ENCODE data around the gene WWP2.
"Not testable (repeated sequence)": the region's sequence is repeated elsewhere in the genome, so short reads cannot be mapped to it uniquely, and the experiment has no call there.

The WWP2 gene

DNA sequence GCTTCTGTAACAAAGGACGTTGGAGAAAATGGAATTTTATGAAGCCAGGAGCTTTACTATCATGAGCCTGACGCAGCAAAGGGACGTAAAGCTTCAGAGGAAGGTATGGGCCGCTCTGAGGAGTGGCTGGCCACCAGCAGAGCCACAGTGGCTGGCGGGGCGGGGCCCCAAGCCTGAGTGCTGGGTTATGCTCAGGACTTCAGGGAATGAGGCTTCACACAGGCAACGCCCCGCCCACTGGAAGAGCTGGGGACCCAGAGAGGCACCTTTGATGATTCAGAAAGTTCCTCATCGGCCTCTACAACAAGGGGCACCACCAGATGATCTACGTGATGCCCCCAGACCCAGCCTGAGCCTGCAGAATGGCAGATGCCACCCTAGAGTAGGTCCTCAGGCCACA is 16.2 kb upstream of the WWP2 start:
- DNase-seq (ENCODE audit: low read depth in 2 of 2): no peak

DNA sequence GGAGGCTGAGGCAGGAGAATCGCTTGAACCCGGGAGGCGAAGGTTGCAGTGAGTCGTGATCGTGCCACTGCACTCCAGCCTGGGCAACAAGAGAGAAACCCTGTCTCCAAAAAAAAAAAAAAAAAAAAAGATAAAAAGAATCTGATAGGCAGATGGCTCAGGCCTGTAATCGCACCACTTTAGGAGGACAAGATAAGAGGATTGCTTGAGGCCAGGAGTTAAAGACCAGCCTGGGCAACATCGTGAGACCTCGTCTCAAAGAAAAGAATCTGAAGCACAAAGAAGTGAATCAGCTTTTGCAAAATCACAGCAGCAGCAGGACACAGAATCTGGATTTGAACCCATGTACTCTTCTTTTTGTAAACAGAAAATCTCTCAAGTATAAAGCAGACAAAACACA is 15.0 kb upstream of the WWP2 start:
- no peak for DNase-seq (ENCODE audit: low read depth in 2 of 2)

DNA sequence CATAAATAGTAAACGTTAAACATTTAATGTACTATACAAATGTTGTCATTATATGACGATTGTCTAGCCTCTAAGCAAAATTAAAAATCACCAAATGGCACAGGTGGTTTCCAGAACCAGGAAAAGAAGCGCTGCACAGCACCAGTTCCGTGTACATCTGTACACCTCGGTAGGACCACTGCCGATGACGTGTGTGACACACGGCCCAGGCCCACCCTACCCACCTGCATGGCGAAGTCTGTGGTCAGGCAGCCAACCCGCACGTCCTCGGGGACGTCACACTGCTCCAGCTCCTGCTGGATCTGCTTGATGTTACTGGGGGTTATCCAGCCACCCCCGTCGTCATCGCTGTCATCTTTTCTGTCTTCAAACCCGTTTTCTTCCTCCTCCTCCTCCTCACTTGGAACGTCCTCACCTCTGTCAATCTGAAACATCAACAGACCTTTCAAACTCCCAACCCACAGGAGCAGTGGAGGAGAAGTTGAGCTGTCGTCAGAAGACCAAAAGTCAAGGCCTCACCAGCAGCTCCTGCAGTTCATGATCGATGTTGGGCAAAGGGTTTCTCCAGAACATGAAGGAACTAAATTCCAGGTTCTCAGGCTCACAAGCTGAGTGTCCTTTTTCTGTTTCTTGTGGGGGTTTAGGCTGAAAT is 13.3 kb upstream of the WWP2 start:
- no peak for DNase-seq (ENCODE audit: low read depth in 2 of 2)

DNA sequence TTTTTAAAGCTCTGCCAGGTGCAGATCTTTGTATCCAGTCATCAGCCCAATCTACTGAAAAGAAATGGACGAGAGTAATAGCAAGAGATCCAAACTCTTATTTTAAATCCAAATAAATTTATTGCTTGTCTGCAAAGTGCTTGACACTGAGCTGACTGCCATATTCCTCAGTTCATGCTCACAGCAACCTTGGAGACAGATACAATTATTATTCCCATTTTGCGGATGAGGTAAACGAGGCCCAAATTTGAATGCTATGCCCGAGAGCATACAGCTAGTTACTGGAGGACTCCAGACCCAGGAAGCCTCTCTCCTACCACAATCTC is 8.0 kb upstream of the WWP2 start:
- DNase-seq (ENCODE audit: low read depth in 2 of 2): no peak

DNA sequence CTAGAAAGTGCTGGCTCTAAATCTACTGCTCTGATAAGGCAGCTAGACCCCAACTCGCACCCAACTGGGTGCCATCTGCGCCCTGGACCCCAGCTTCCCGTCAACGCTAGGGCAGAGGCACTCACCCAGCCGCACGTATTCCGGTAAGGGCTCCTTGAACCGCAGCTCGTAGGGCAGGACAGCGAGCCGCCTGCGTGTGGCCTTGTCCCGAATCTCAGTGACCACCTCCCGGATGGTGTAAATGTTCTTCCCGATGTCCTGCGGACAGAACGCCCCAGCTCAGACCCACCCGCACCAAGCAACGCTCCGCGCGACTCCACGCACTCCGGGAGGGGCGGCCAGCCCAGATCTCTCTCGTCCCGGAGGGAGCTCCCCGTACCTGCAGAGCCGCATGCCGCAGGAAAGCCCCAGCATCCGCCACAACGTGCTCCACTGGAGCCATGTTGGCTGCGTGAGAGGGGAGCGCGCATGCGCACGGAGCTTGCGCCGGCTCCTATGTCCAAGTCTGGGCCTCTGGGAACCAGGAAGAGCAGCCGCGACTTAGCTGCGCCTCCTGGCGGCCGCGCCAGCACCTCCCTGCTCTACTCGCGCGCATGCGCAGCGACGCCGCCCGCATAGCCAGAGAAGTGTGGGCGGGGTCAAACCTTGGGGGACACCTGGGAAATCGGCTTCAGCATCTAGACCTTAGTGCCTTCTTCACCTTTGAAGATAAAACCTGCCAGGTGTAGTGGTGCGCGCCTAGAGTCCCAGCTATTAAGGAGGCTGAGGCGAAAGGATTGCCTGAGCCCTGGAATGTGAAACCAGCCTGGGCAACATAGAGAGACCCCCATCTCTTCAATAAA is 7.4 kb upstream of the WWP2 start, which contains the start of gene NOB1:
NOB1 (minus strand) TSS at position 458 of the 842 bp plus-strand sequence; CDS start at position 442, 16 bp downstream.
- peak; percentile 88 to 94 for DNase-seq (ENCODE audit: low read depth in 2 of 2)

DNA sequence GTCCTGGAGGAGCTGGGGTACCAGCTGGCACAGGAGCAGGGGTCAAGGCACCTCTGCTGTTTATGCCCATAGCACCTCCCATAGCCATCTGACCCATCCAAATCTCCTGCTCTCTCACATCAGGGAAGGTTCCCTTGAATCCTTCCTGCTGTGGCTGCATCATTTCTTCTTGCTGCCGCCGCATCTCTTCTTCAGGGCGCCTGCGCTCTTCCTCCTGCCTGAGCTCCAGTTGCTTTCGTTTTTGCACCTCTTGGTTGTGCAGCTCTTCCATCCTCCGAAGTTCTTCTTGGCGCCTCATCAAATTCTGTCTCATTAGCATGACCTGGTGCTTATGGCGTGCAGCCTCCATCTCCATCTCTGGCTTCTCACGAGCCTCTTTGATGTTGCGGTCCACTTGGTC is 5.4 kb upstream of the WWP2 start:
- DNase-seq (ENCODE audit: low read depth in 2 of 2): no peak

DNA sequence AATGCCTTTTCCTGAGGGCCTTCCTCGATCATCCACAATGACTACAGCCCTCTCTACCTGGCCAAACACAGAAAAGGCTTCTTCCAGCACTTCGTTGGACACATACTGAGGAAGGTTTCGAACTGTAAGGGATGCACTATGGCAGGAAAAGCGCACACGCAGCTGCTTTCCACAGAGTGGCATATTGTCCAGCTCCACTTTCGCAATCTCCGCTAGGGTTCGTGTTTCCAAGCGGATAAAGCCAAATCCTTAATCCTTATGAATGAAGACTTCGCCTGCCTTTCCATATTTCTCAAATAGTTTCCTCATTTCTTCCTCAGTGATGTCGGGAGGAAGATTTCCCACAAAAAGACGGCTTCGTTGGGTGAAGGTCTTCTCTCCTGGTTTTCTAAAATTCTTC is 4.8 kb upstream of the WWP2 start:
- DNase-seq (ENCODE audit: low read depth in 2 of 2): not testable (repeated sequence)

DNA sequence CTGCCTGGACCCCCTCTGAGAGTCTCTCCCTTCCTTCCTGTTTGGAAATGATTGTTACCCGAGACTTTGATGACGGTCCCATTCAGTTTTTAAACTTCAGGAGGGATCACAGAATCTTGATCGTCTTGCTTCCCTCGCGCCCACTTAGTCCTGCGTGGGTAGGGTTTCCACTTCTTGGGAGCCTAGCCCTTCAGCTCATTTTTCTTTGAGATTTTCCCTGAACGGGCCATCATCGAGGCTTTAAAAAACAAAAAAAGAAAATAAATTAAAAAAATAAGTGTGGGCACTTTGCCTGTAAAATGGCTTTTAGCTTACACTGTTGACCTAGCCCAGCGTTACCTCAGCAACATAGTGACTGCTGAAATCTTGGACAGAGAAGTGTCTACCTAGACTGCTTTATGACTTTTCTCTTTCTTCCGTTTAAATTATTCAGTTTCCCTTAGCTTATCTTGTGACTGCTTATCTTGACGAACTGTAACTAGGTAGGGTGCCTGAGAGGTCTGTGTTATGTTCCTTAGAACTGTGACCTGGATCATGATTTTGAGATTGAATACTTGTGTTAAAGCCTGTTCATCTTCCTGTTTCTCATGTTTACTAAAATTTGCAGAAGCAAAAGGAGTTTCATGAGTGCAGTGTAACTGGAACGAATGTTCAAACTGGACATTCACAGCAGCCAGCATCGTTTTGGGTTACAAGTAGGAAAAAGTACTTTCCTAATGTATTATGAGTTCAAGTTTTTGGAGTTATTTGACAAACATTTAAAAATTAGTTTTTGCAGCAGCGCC is 874 bp downstream of the WWP2 start:
- DNase-seq (ENCODE audit: low read depth in 2 of 2): no peak

DNA sequence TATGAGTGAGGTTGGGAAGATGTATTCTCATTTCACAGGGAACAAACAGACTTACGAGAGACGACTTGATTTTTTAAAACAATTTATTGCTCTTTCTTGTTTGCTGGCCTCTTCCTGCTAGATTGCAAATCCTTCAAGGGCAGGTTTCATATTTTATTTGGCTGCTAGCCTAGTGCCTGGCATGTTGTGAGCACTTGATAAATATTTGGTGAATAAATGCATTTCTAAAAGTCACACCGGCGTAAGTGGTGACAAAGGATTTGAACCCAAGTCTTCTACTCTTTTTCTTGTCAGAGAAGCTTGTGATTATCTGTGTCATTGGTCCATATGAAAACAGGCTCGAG is 1.4 kb downstream of the WWP2 start:
- DNase-seq (ENCODE audit: low read depth in 2 of 2): no peak

DNA sequence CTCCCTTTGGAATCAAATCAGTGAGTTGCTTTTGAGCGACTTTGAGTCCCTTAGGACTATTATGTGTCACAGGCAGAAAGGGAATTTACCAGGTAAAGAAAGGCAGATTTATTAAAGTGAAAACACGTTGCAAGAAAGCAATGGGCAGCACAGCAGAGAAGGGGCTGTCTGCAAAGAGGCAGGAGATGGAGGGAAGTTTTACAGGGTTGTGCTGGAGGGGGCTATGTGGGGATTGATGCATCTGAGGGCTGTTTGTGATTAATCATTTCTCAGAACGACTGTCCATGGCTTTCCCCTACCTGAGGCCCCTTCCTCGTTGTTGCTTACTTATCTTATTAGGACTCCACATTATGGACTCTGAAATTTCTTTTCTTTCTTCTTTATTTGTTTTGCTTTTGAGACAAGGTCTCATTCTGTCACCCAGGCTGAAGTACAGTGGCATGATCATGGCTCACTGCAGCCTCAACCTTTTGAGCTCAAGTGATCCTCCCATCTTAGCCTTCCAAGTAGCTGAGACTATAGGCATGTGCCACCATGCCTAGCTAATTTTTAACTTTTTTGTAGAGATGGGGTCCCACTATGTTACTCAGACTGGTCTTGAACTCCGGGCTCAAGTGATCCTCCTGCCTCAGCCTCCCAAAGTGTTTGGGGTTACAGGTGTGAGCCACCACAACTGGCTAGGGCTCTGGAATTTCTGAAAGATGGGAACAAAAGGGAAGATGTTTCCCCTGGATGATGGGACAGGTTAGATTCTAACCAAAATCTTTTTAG is 5.5 kb downstream of the WWP2 start:
- no peak for DNase-seq (ENCODE audit: low read depth in 2 of 2)

DNA sequence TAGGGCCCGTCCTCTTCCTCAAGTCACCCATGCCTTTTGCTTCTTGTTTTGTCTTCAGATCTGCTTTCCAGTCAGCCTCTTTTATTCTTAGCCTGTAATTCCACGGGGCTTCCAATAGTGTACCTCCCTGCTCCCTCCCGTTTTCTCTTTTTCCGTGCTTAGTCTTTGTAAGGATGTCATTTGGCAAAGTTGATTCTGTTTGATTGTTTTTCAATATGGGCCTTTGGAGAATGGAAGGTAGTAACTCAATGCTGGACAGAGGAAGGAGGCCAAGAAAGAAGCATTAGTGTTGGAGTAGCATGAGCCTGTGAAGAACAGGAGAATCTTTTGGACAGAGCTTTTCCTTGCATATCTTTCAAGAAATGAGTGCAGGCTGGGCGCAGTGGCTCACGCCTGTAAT is 6.5 kb downstream of the WWP2 start:
- DNase-seq (ENCODE audit: low read depth in 2 of 2): no peak

DNA sequence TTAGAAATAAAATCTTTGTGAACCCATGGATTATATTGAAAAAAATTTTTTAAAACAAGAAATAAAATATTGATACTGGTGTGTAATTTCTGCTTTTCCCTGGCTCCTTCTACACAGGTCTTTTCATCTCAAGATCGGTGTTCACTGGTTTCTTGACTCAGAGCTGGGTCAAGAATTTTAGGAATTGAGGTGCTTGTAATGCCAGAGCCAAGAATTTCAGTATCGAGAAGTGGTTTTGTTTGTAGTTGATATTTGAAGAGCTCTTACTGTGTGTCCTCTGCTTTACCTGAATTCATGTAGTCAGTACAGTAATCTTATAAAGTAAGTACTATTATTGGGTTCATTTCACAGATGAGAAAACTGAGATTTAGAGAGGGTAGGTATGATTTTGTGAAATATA is 7.3 kb downstream of the WWP2 start:
- no peak for DNase-seq (ENCODE audit: low read depth in 2 of 2)

DNA sequence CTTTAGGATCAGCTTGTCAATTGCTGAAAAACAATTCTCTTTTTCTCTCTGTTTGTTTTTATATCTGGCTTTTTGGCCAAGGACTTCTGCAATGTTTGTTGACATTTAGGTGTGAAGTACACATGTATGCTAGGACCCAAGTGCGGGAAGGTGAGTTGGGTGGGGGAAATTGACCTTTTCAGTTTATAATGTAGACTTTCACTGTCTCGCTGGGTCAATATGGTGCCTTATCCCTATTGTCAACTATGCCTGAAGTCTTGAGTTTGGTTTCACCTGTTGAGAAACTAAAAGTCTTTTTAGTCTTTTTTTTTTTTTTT is 9.5 kb downstream of the WWP2 start:
- no peak for DNase-seq (ENCODE audit: low read depth in 2 of 2)

DNA sequence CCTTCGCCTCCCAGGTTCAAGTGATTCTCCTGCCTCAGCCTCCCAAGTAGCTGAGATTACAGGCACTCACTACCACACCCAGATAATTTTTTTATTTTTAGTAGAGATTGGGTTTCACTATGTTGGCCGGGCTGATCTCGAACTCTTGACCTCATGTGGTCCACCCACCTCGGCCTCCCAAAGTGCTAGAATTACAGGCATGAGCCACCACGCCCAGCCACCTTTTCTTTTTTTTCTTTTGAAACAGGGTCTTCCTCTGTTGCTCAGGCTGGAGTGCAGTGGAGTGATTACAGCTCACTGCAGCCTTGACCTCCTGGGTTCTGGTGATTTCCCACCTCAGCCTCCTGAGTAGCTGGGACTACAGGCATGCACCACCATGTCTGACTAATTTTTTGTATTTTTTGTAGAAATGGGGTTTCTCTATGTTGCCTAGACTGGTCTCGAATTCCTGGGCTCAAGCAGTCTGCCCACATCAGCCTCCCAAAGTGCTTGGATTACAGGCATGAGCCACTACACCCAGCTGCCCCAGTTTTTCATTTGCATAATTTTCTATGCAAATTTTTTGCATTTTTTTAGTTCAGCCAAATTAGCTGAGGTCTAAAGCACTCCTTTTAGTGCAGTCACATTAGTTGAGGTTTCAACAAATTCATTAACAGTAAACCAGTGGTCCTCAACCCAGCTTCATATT is 11.3 kb downstream of the WWP2 start:
- DNase-seq (ENCODE audit: low read depth in 2 of 2): no peak

DNA sequence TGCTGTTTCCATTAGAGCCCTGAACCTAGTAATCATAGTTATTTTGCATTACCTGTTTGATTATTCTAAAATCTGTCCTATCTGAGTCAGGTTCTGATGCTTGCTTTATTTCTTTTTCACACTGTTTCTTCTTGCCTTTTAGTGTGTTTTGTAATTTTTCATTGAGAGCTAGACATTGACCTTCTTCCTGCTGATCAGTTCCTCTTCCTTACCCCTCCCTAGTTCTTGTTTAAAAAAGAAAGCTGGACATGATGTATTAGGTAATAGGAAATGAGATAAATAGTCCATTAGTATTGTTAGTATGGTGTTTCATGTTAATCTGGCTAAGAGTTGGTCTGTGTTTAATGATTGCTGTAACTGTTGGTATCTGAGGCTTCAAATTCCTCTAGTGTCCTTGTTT is 13.4 kb downstream of the WWP2 start:
- no peak for DNase-seq (ENCODE audit: low read depth in 2 of 2)

DNA sequence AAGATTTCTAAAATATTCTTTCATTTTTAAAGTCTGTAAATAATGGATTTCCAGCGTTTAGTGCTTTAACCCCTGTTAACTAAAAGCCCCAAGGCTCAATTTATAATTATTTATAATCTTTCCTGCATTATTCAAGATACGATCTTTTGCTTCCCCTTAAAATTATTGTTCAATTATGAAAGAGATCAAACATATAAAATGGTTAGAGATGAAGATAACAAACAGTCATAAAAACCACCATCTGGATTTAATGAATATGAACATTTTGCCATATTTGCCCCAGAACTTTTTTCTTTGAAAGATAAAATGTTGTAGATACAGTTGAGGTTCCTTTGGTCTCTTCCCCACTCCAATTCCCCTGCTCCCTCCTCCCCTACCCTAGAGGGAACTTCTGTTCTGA is 17.6 kb downstream of the WWP2 start:
- DNase-seq (ENCODE audit: low read depth in 2 of 2): no peak

DNA sequence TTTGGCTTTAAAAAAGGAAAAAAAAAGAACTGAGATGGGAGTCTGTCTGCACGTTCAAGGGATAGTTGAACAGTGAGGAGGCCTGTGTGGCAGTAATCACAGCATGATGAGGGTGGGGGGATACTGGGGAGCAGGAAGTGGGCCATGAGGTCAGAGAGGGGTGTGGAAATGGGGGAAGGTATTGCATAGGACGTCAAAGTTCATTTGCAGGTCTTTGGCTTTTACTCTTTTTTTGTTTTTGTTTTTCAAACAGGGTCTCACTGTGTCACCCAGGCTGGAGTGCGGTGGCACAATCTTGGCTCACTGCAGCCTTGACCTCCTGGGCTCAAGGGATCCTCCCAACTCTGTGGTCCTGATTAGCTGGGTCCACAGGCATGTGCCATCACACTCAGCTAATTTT is 19.0 kb downstream of the WWP2 start:
- DNase-seq (ENCODE audit: low read depth in 2 of 2): no peak

DNA sequence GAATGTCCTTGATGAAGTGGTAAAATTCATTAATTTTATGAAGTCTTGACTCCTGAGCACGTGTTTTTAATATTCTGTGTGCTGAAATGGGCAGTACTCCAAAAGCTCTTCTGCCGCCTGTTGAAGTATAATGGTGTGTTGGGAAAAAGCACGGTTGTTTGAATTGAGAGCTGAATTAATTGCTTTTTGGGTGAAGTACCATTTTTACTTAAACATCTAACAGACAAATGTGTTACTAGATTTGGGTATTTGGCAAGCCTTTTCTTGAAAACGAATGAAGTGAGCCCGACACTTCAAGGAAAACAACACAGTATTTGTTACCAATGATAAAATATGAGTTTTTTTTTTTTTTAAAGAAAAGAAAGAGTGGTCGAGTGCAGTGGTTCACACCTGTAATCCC is 22.5 kb downstream of the WWP2 start:
- DNase-seq (ENCODE audit: low read depth in 2 of 2): no peak

DNA sequence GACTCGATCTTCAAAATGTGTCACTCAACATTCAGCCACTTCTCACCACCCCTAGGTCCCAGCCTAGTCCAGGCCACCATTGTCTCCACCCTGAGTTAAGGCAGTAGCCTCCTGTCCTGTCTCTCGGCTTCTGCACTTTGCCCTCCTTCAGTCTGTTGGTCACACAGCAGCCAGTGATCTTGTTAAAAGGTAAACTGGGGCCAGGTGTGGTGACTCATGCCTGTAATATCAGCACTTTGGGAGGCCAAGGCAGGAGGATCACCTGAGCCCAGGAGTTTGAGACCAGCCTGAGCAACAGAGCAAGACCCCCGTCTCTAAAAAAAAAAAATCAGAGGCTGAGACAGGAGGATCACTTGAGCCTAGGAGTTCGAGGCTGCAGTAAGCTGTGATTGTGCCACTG is 25.8 kb downstream of the WWP2 start:
- no peak for DNase-seq (ENCODE audit: low read depth in 2 of 2)

DNA sequence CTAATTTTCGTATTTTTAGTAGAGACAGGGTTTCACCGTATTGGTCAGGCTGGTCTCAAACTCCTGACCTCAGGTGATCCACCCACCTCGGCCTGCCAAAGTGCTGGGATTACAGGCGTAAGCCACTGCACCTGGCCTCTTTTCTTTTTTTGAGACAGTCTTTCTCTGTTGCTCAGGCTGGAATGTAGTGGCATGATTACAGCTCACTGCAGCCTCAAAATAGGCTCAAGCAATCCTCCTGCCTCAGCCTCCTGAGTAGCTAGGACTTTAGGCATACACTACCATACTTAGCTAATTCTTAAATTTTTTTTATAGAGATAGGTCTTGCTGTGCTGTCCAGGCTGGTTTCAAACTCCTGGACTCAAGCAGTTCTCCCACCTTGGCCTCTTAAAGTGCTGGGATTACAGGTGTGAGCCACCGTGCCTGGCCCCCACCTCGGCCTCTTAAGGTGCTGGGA is 29.3 kb downstream of the WWP2 start:
- not testable (repeated sequence) for DNase-seq (ENCODE audit: low read depth in 2 of 2)

DNA sequence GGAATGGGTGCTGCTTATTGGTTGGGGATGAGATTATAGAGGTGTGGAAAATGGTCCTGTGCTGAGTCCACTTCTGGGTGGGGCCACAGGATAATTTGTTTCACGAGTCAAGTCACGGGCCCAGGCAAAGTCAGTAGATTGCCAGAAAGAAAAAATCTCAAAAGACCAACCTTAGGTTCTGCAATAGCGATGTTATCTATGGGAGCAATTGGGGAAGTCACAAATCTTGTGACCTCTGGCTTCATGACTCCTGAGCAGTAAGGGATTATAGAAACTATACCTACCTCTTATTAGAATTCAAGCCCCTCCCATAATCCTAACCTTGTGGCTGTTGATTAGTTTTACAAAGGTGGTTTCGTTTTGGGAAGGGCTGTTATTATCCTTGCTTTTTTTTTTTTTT is 31.4 kb downstream of the WWP2 start:
- no peak for DNase-seq (ENCODE audit: low read depth in 2 of 2)

DNA sequence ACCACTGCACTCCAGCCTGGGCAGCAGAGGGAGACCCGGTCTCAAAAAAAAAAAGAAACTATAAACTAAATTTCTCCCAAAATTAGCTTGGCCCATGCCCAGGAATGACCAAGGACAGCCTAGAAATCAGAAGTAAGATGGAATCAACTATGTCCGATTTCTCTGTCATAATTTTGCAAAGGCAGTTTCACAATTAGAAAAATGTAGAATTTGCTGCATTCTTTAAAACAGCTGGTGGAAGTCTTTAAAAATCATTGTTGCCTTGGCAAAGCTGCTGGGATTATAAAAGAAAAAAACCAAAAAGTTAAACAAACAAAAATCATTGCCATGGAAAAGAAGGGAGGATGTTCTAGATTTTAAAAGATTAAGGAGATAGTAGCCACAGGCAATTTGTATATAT is 32.4 kb downstream of the WWP2 start:
- no peak for DNase-seq (ENCODE audit: low read depth in 2 of 2)

Data from stimulated activated CD4-positive, alpha-beta T cell treated with anti-CD3 and anti-CD28 coated beads, Interleukin-1b, Interleukin-23, amount 100 ng/mL, for 1 hour (primary cell).